ENCODE measurements around the gene RAB10.

DNA sequence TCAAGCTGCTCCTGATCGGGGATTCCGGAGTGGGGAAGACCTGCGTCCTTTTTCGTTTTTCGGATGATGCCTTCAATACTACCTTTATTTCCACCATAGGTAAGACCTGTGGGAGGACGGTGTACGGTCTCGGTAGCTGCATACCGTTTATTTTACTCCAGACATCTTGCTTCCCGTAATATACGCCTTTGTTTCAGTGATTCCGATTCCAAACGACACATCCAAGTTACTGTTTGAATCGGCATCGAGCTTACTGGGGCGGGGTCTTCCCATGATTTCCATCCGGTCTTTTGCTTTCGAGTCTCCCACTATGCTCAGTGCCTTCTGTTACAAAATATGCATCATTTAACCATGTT, 731 bp downstream of the RAB10 start:
- TF ChIP-seq EZH2phosphoT487 (IDR thresholded peaks at IDR 0.05; ENCODE audit: insufficient read depth, low read depth): no peak
- no peak for TF ChIP-seq EZH2 (IDR thresholded peaks at IDR 0.05; ENCODE audit: insufficient read depth, poor library complexity, severe bottlenecking)
